K562 (cell line): Measurements from ENCODE around the gene FGGY. TPM values are rescaled to one million over a fixed set of nuclear protein-coding genes. Genes with fewer than 3 reads are reported as not detected.

Experiments used
- CLOCK ChIP-seq: fragments of 250-450 bp; sonication (Bioruptor Pico); IDR thresholded peaks from 2 replicates; pipeline ENCODE4 v1.4.0; 2020; ENCODE audit warnings: mild to moderate bottlenecking, moderate library complexity, borderline replicate concordance
- CREB3L1 ChIP-seq: fragments of 450-650 bp; IDR thresholded peaks from 2 replicates; pipeline ENCODE4 v1.6.1; 2014; ENCODE audit warnings: low read depth, mild to moderate bottlenecking, moderate library complexity, borderline replicate concordance
- E2F6 ChIP-seq, 2 experiments: IDR thresholded peaks; 2 replicates each; pipeline ENCODE4 v1.6.1; 2011; ENCODE audit warnings: borderline replicate concordance in 1 of 2, control low read depth in 1 of 2, low read depth in 1 of 2, low read length in 1 of 2, mild to moderate bottlenecking in 1 of 2, mixed read lengths in 1 of 2, moderate library complexity in 1 of 2; ENCODE audit not compliant: insufficient read depth in 1 of 2, insufficient read length in 1 of 2, poor library complexity in 1 of 2, severe bottlenecking in 1 of 2; ENCODE audit errors: extremely low read depth in 1 of 2
- ETS2 ChIP-seq: IDR thresholded peaks from 2 replicates; pipeline ENCODE4 v1.6.1; 2016; ENCODE audit warnings: borderline replicate concordance, missing genetic modification characterization, mild to moderate bottlenecking, moderate library complexity, missing compliant biosample characterization; ENCODE audit not compliant: poor library complexity, severe bottlenecking
- HDGF ChIP-seq: fragments of 450-650 bp; IDR thresholded peaks from 2 replicates; pipeline ENCODE4 v1.6.1; 2016
- IFI16 ChIP-seq: fragments of 250-450 bp; sonication (Bioruptor Pico); IDR thresholded peaks from 2 replicates; pipeline ENCODE4 v2.1.2; 2022; ENCODE audit warnings: mild to moderate bottlenecking, inconsistent platforms
- MECOM ChIP-seq: fragments of 250-450 bp; sonication (Bioruptor Pico); IDR thresholded peaks from 2 replicates; pipeline ENCODE4 v1.8.0; 2022; ENCODE audit warnings: inconsistent platforms
- MIER1 ChIP-seq: fragments of 450-650 bp; IDR thresholded peaks from 2 replicates; pipeline ENCODE4 v1.6.1; 2016; ENCODE audit warnings: antibody characterized with exemption, mild to moderate bottlenecking, low read depth
- NCOA1 ChIP-seq: fragments of 450-650 bp; IDR thresholded peaks from 2 replicates; pipeline ENCODE4 v1.6.1; 2016; ENCODE audit warnings: low read depth
- NCOA2 ChIP-seq, 2 experiments: fragments of 450-650 bp; IDR thresholded peaks; 2 replicates each; pipeline ENCODE4 v1.6.1; 2018; ENCODE audit warnings: mild to moderate bottlenecking in 2 of 2, moderate library complexity in 1 of 2; ENCODE audit not compliant: partially characterized antibody in 2 of 2
- NCOR1 ChIP-seq: fragments of 450-650 bp; IDR thresholded peaks from 2 replicates; pipeline ENCODE4 v1.6.1; 2016; ENCODE audit warnings: mild to moderate bottlenecking, moderate library complexity
- PKNOX1 ChIP-seq: fragments of 450-650 bp; IDR thresholded peaks from 2 replicates; pipeline ENCODE4 v1.6.1; 2016
- POLR3G ChIP-seq: IDR thresholded peaks from 2 replicates; pipeline ENCODE4 v1.6.1; 2011; ENCODE audit not compliant: insufficient read length, insufficient replicate concordance; ENCODE audit errors: extremely low read depth
- SMAD4 ChIP-seq: fragments of 250-450 bp; sonication (Bioruptor Pico); conservative IDR thresholded peaks from 2 replicates; pipeline ENCODE4 v1.8.0; 2021; ENCODE audit warnings: inconsistent platforms, mild to moderate bottlenecking, moderate library complexity
- STAT5A ChIP-seq: IDR thresholded peaks from 2 replicates; pipeline ENCODE4 v1.6.1; 2012; ENCODE audit warnings: low read length, inconsistent platforms, borderline replicate concordance
- TEAD4 ChIP-seq, 2 experiments: sonication (generic) in 1 of 2; formaldehyde crosslinking in 1 of 2; IDR thresholded peaks; 2 replicates each; pipeline versions ENCODE4 v1.6.1 to v1.8.0; 2012 to 2022; ENCODE audit warnings: borderline replicate concordance in 1 of 2, inconsistent platforms in 1 of 2, low read length in 1 of 2, mild to moderate bottlenecking in 1 of 2, missing genetic modification reagents in 1 of 2
- TFAP4 ChIP-seq: sonication (generic); formaldehyde crosslinking; IDR thresholded peaks from 2 replicates; pipeline ENCODE4 v1.8.0; 2022; ENCODE audit warnings: missing genetic modification reagents, mild to moderate bottlenecking, moderate library complexity, borderline replicate concordance
- YY1 ChIP-seq, 3 experiments: IDR thresholded peaks; 2 replicates each; pipeline ENCODE4 v1.6.1; 2011; ENCODE audit warnings: low read length in 2 of 3, mild to moderate bottlenecking in 2 of 3, moderate library complexity in 2 of 3, borderline replicate concordance in 1 of 3, control low read depth in 1 of 3, low read depth in 1 of 3; ENCODE audit not compliant: insufficient read depth in 3 of 3, insufficient replicate concordance in 2 of 3, control insufficient read depth in 1 of 3, insufficient read length in 1 of 3; ENCODE audit errors: extremely low read depth in 1 of 3
- polyA plus RNA-seq, 8 experiments: library from polyadenylated mRNA; depleted of rRNA in 4 of 8; stranded (reverse) in 5 of 8; unstranded in 3 of 8; fragments of >200 nt; fragmentation: Nextera tagmentation in 2 of 8; fragmentation: Illumina TruSeq in 1 of 8; extraction: Ambion mirVana in 2 of 8; extraction: Trizol in 1 of 8; gene quantifications; 2 replicates each; pipeline versions ENCODE4 v1.2.1 to v1.2.3, GENCODE V29; 2011 to 2014; ENCODE audit warnings: inconsistent platforms in 1 of 8, missing spikeins in 1 of 8
- total RNA-seq, 7 experiments: library from RNA; depleted of rRNA in 6 of 7; stranded (reverse); fragments of >200 nt in 6 of 7; fragmentation: Illumina TruSeq in 2 of 7; extraction: Trizol in 2 of 7; gene quantifications; 2 replicates each; pipeline versions ENCODE4 v1.2.1 to v1.2.3, GENCODE V29; 2011 to 2021; ENCODE audit warnings: low replicate concordance in 1 of 7

Gene FGGY
- total and polyA plus RNA-seq, 9 of the 15 experiments (the other 6 are each of a cell fraction or from before 2014, with no cell fraction given), result 9.7 to 19.2 (median 12.6) TPM

GRCh38 chr1:59505596-59506028, 208.7 kb downstream of the FGGY start (continued):
- TF ChIP-seq SMAD4 (CRISPR knock-in tag), result peak; percentile 81
- TF ChIP-seq POLR3G, result no peak
- TF ChIP-seq PKNOX1, result peak; percentile 65
- TF ChIP-seq E2F6 (IDR thresholded peaks at IDR 0.05; ENCODE audit: borderline replicate concordance in 1 of 2, extremely low read depth in 1 of 2, insufficient read depth in 1 of 2, insufficient read length in 1 of 2, low read depth in 1 of 2, low read length in 1 of 2, poor library complexity in 1 of 2, severe bottlenecking in 1 of 2), result no peak
- no peak for TF ChIP-seq CREB3L1
- TF ChIP-seq ETS2 (tag), result no peak
- TF ChIP-seq YY1 (IDR thresholded peaks at IDR 0.05; ENCODE audit: borderline replicate concordance in 1 of 3, control insufficient read depth in 1 of 3, extremely low read depth in 1 of 3, insufficient read depth in 3 of 3, insufficient read length in 1 of 3, insufficient replicate concordance in 2 of 3, low read depth in 1 of 3, low read length in 2 of 3), result no peak
- no peak for TF ChIP-seq TFAP4
- no peak for TF ChIP-seq HDGF
- TF ChIP-seq TEAD4 (IDR thresholded peaks at IDR 0.05; ENCODE audit: low read length), result peak; percentile 86
- TF ChIP-seq TEAD4 (CRISPR knock-in tag; IDR thresholded peaks at IDR 0.05; ENCODE audit: borderline replicate concordance), result no peak
- TF ChIP-seq CLOCK (CRISPR knock-in tag), result no peak
- TF ChIP-seq MIER1, result no peak
- peak; percentile 19; the same call in 1 of the 2 replicates for TF ChIP-seq STAT5A
- TF ChIP-seq NCOA2 (IDR thresholded peaks at IDR 0.05; ENCODE audit: partially characterized antibody in 2 of 2), result no peak
- TF ChIP-seq NCOR1, result peak; percentile 86
- TF ChIP-seq MECOM, result no peak
- TF ChIP-seq NCOA1, result peak; percentile 33; the same call in 1 of the 2 replicates
- TF ChIP-seq IFI16, result no peak
